Activated CD4-positive, alpha-beta T cell treated with anti-CD3 and anti-CD28 coated beads for 1 hour (primary cell): ENCODE results near the gene HRH4.

Source experiments
- DNase-seq: peaks from one replicate; pipeline ENCODE4 v3.0.0-alpha.2; 2020

Gene HRH4

GRCh38 chr18:24460388-24460787, at the start of gene HRH4:
Gene HRH4 (plus strand): TSS chr18:24460637. CDS start chr18:24460729, 92 bp downstream.
- no peak for DNase-seq

GRCh38 chr18:24413148-24413547, 47.3 kb upstream of the HRH4 start:
- no peak for DNase-seq

GRCh38 chr18:24414349-24415003, 46.0 kb upstream of the HRH4 start:
- no peak for DNase-seq

GRCh38 chr18:24417480-24417879, 43.0 kb upstream of the HRH4 start:
- no peak for DNase-seq

GRCh38 chr18:24420551-24420950, 39.9 kb upstream of the HRH4 start:
- DNase-seq, result no peak

- no peak for DNase-seq
Measured at GRCh38 chr18:24421831-24422230, 38.6 kb upstream of the HRH4 start.

GRCh38 chr18:24426073-24426397, 34.4 kb upstream of the HRH4 start:
- DNase-seq, result no peak

GRCh38 chr18:24426398-24427294, 33.8 kb upstream of the HRH4 start, which contains the start of gene IMPACT:
Gene IMPACT (plus strand): TSS chr18:24426670. CDS start chr18:24426757, 87 bp downstream.
- DNase-seq, result peak; percentile 74

- DNase-seq, result no peak
Measured at GRCh38 chr18:24427484-24427883, 33.0 kb upstream of the HRH4 start.

GRCh38 chr18:24428709-24429108, 31.7 kb upstream of the HRH4 start:
- no peak for DNase-seq

GRCh38 chr18:24429188-24429587, 31.2 kb upstream of the HRH4 start:
- no peak for DNase-seq

- DNase-seq, result no peak
Measured at GRCh38 chr18:24432618-24433017, 27.8 kb upstream of the HRH4 start.

GRCh38 chr18:24436939-24437338, 23.5 kb upstream of the HRH4 start:
- no peak for DNase-seq

GRCh38 chr18:24443870-24444269, 16.6 kb upstream of the HRH4 start:
- DNase-seq, result no peak

- DNase-seq, result no peak
Measured at GRCh38 chr18:24446453-24446852, 14.0 kb upstream of the HRH4 start.

GRCh38 chr18:24446953-24447538, 13.4 kb upstream of the HRH4 start:
- DNase-seq, result no peak

- DNase-seq, result no peak
Measured at GRCh38 chr18:24447961-24448360, 12.5 kb upstream of the HRH4 start.

- no peak for DNase-seq
Measured at GRCh38 chr18:24456549-24456948, 3.9 kb upstream of the HRH4 start.

GRCh38 chr18:24459772-24460171, 665 bp upstream of the HRH4 start:
- no peak for DNase-seq

- DNase-seq, result no peak
Measured at GRCh38 chr18:24461996-24462395, 1.6 kb downstream of the HRH4 start.

- DNase-seq, result no peak
Measured at GRCh38 chr18:24462838-24463775, 2.7 kb downstream of the HRH4 start.

- no peak for DNase-seq
Measured at GRCh38 chr18:24465486-24465885, 5.0 kb downstream of the HRH4 start.

- DNase-seq, result no peak
Measured at GRCh38 chr18:24466771-24467170, 6.3 kb downstream of the HRH4 start.
